SU-DHL-6 (cell line): Measurements from ENCODE around the gene MAX.

ENCODE experiments used
- H2AFZ ChIP-seq: fragments of 200-600 bp; sonication (generic); 2 replicates; pipeline ENCODE4 v1.6.1; 2014; ENCODE audit warnings: low read depth, mild to moderate bottlenecking, moderate library complexity, mixed read lengths, antibody characterized with exemption, low read length; ENCODE audit not compliant: severe bottlenecking
- H3F3A ChIP-seq: fragments of 200-600 bp; shearing (Covaris generic); 2 replicates; pipeline ENCODE4 v1.6.0; 2016; ENCODE audit warnings: antibody characterized with exemption, mild to moderate bottlenecking; ENCODE audit not compliant: insufficient read depth
- H3K27ac ChIP-seq: fragments of 200-600 bp; sonication (generic); 2 replicates; pipeline ENCODE4 v1.5.1; 2016; ENCODE audit warnings: low read depth, mild to moderate bottlenecking, low read length, moderate library complexity, mixed read lengths
- H3K27me3 ChIP-seq: fragments of 200-600 bp; sonication (generic), shearing (Covaris generic); 2 replicates; pipeline ENCODE4 v1.6.0; 2014; ENCODE audit warnings: mild to moderate bottlenecking, low read length
- H3K36me3 ChIP-seq: fragments of 200-600 bp; sonication (generic); 2 replicates; pipeline ENCODE4 v1.6.1; 2014; ENCODE audit warnings: mild to moderate bottlenecking, low read length, mixed read lengths
- H3K4me2 ChIP-seq: fragments of 300-600, 200-600 bp; shearing (Covaris generic), sonication (generic); 2 replicates; pipeline ENCODE4 v1.6.0; 2014; ENCODE audit warnings: low read length, low read depth, mild to moderate bottlenecking; ENCODE audit not compliant: poor library complexity, severe bottlenecking
- H3K4me3 ChIP-seq: fragments of 200-600 bp; sonication (generic); 2 replicates; pipeline ENCODE4 v1.5.1; 2014; ENCODE audit warnings: antibody characterized with exemption, low read length, mild to moderate bottlenecking, mixed read lengths; ENCODE audit not compliant: insufficient read depth, poor library complexity, severe bottlenecking
- H3K79me2 ChIP-seq: fragments of 200-600 bp; sonication (generic); 2 replicates; pipeline ENCODE4 v1.6.1; 2014; ENCODE audit warnings: mild to moderate bottlenecking, low read length, moderate library complexity; ENCODE audit not compliant: insufficient read depth
- H3K9ac ChIP-seq: fragments of 200-600 bp; sonication (generic); 2 replicates; pipeline ENCODE4 v1.7.0; 2014; ENCODE audit warnings: mild to moderate bottlenecking, low read length
- H3K9me2 ChIP-seq: fragments of 200-600 bp; sonication (generic); replicated peaks from 2 replicates; pipeline ENCODE4 v1.6.1; 2014; ENCODE audit warnings: low read length; ENCODE audit not compliant: insufficient read depth
- H3K9me3 ChIP-seq: fragments of 200-600 bp; sonication (generic); 2 replicates; pipeline ENCODE4 v1.6.1; 2014; ENCODE audit warnings: low read length, mixed read lengths; ENCODE audit not compliant: insufficient read depth
- H4K20me1 ChIP-seq: fragments of 200-600 bp; sonication (generic); 2 replicates; pipeline ENCODE4 v1.6.1; 2014; ENCODE audit warnings: low read depth, mild to moderate bottlenecking, antibody characterized with exemption, low read length, moderate library complexity, mixed read lengths
- CTCF ChIP-seq: fragments of 200-600 bp; sonication (generic); IDR thresholded peaks from one replicate; pipeline ENCODE4 v1.5.1; 2017; ENCODE audit warnings: antibody characterized with exemption, mild to moderate bottlenecking, low read length, moderate library complexity; ENCODE audit not compliant: insufficient read depth, poor library complexity, severe bottlenecking
- EZH2phosphoT487 ChIP-seq: fragments of 200-600 bp; sonication (generic), shearing (Covaris generic); conservative IDR thresholded peaks from 2 replicates; pipeline ENCODE4 v1.6.1; 2018; ENCODE audit warnings: mild to moderate bottlenecking, antibody characterized with exemption, low read length, moderate library complexity, mixed read lengths

MAX gene

GRCh38 chr14:65082930-65083329 lies 19.4 kb downstream of the MAX start:
- H3K9ac ChIP-seq: no peak overlapping the region
- H3F3A ChIP-seq: no peaks in the 10 kb centered on the region
- no peak overlapping the region for H3K4me2 ChIP-seq
- no peak for TF ChIP-seq EZH2phosphoT487
- TF ChIP-seq CTCF: no peak
- no peak overlapping the region for H2AFZ ChIP-seq
- H3K79me2 ChIP-seq: no peaks in the 10 kb centered on the region; the same call in none of the 2 replicates
- no peaks in the 10 kb centered on the region for H3K9me2 ChIP-seq
- peaks cover 9% of the 10 kb centered on the region; the same call in 1 of the 2 replicates for H3K9me3 ChIP-seq
- H3K36me3 ChIP-seq: peaks cover 9% of the 10 kb centered on the region
- H3K27me3 ChIP-seq: no peaks in the 10 kb centered on the region
- no peaks in the 10 kb centered on the region for H4K20me1 ChIP-seq
- no peak overlapping the region for H3K4me3 ChIP-seq
- no peak overlapping the region for H3K27ac ChIP-seq

DNA sequence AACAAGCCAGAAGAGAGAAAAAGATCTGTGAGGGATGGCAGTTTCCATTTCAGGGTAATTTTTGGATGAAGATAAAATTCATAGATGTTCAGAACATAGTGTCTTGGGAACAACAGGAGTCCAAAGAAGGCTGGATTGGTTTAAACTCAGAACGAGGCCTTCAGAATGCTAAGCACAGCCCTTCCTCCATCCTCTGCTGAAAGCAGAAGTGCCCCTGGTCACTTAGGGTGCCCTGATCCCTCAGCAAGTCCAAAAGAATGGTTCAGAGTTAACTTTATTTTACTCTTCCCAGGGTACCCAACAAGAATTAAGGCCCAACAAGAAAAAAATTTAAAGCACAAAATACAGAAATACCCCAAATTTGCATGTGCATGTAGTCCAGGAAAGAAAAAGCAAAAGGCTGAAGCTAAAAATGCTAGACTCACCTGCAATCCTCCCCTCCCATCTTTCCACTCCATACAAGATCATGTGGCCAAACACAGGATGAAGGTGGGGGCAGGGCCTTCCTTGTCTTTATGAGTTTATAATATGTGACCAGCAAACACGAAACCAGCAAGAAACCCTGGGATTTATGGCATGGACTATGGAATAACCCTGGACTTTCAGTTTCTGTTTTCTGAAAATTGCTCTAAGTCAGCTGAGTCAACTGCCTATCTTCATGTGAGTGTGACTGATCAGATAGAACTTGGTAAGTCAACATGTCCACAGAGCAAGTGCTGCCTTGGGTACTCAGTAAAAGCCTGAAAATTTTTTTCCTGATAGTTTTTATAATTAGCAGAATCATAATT lies 21.2 kb downstream of the MAX start:
- no peaks in the 10 kb centered on the region for H3F3A ChIP-seq
- H3K9me3 ChIP-seq: no peaks in the 10 kb centered on the region
- H3K4me2 ChIP-seq: no peak overlapping the region
- TF ChIP-seq EZH2phosphoT487: no peak
- TF ChIP-seq CTCF: no peak
- no peaks in the 10 kb centered on the region; the same call in none of the 2 replicates for H3K79me2 ChIP-seq
- peaks cover 6% of the 10 kb centered on the region; the same call in 1 of the 2 replicates for H3K36me3 ChIP-seq
- no peak overlapping the region for H3K27ac ChIP-seq
- no peak overlapping the region for H2AFZ ChIP-seq
- no peaks in the 10 kb centered on the region for H3K9me2 ChIP-seq
- H3K27me3 ChIP-seq: no peaks in the 10 kb centered on the region
- H3K9ac ChIP-seq: no peak overlapping the region
- no peak overlapping the region for H3K4me3 ChIP-seq
- H4K20me1 ChIP-seq: no peaks in the 10 kb centered on the region

GRCh38 chr14:65079768-65080167 lies 22.5 kb downstream of the MAX start:
- H3K27ac ChIP-seq: no peak overlapping the region
- no peak overlapping the region for H3K4me2 ChIP-seq
- no peaks in the 10 kb centered on the region for H3K9me2 ChIP-seq
- H3K4me3 ChIP-seq: no peak overlapping the region
- H3K9ac ChIP-seq: no peak overlapping the region
- no peaks in the 10 kb centered on the region for H3K9me3 ChIP-seq
- H3K27me3 ChIP-seq: no peaks in the 10 kb centered on the region
- no peak for TF ChIP-seq EZH2phosphoT487
- TF ChIP-seq CTCF: no peak
- no peak overlapping the region for H2AFZ ChIP-seq
- H4K20me1 ChIP-seq: no peaks in the 10 kb centered on the region
- no peaks in the 10 kb centered on the region; the same call in none of the 2 replicates for H3K79me2 ChIP-seq
- no peaks in the 10 kb centered on the region for H3F3A ChIP-seq
- peaks cover 6% of the 10 kb centered on the region; the same call in 1 of the 2 replicates for H3K36me3 ChIP-seq
